Measurements from ENCODE around the gene REN.

The REN gene

DNA sequence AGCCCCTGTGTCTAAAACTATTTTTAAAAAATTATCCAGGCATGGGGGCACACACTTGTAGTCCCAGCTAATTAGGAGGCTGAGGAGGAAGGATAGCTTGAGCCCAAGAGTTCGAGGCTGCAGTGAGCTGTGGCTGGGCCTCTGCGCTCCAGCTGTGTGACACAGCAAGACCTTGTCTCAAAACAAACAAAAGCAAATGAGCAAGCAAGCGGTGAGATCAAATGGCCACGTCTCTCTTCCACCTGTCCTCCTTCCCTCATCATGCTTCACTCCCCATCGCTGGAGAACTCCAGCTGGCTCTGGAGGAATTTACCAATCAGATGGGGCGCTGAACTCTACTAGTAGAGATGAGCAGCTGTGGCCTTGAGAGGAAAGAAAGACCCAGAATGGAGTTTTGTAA lies 14.0 kb upstream of the REN start:
- TF ChIP-seq, protein P1, sequence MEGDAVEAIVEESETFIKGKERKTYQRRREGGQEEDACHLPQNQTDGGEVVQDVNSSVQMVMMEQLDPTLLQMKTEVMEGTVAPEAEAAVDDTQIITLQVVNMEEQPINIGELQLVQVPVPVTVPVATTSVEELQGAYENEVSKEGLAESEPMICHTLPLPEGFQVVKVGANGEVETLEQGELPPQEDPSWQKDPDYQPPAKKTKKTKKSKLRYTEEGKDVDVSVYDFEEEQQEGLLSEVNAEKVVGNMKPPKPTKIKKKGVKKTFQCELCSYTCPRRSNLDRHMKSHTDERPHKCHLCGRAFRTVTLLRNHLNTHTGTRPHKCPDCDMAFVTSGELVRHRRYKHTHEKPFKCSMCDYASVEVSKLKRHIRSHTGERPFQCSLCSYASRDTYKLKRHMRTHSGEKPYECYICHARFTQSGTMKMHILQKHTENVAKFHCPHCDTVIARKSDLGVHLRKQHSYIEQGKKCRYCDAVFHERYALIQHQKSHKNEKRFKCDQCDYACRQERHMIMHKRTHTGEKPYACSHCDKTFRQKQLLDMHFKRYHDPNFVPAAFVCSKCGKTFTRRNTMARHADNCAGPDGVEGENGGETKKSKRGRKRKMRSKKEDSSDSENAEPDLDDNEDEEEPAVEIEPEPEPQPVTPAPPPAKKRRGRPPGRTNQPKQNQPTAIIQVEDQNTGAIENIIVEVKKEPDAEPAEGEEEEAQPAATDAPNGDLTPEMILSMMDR (conservative IDR thresholded peaks at IDR 0.05; ENCODE audit: low read length) = no peak
- Histone ChIP-seq H2AFZ (ENCODE audit: low read length) (no peak overlapping the region), H3F3A (ENCODE audit: low read depth) (no peaks in the 10 kb centered on the region), H3K9me2 (replicated peaks; ENCODE audit: low read depth, low read length) (no peaks in the 10 kb centered on the region), H3K4me3 (ENCODE audit: low read length, poor library complexity, severe bottlenecking) (no peak overlapping the region), H3K27me3 (ENCODE audit: insufficient read depth, low read length, poor library complexity, severe bottlenecking) (no peaks in the 10 kb centered on the region), H3K36me3 (ENCODE audit: insufficient read depth, low read length) (no peaks in the 10 kb centered on the region), H4K20me1 (ENCODE audit: insufficient read depth, low read length, poor library complexity, severe bottlenecking) (no peaks in the 10 kb centered on the region), H3K9ac (ENCODE audit: low read depth, low read length, poor library complexity, severe bottlenecking) (no peak overlapping the region), H3K79me2 (ENCODE audit: insufficient read depth, low read length) (no peaks in the 10 kb centered on the region), H3K9me3 (ENCODE audit: insufficient read depth, low read depth, low read length) (no peaks in the 10 kb centered on the region), H3K4me1 (ENCODE audit: insufficient read depth, low read length, poor library complexity, severe bottlenecking) (peaks cover 7% of the 10 kb centered on the region), H3K4me2 (ENCODE audit: low read depth, low read length, poor library complexity, severe bottlenecking) (no peak overlapping the region)

DNA sequence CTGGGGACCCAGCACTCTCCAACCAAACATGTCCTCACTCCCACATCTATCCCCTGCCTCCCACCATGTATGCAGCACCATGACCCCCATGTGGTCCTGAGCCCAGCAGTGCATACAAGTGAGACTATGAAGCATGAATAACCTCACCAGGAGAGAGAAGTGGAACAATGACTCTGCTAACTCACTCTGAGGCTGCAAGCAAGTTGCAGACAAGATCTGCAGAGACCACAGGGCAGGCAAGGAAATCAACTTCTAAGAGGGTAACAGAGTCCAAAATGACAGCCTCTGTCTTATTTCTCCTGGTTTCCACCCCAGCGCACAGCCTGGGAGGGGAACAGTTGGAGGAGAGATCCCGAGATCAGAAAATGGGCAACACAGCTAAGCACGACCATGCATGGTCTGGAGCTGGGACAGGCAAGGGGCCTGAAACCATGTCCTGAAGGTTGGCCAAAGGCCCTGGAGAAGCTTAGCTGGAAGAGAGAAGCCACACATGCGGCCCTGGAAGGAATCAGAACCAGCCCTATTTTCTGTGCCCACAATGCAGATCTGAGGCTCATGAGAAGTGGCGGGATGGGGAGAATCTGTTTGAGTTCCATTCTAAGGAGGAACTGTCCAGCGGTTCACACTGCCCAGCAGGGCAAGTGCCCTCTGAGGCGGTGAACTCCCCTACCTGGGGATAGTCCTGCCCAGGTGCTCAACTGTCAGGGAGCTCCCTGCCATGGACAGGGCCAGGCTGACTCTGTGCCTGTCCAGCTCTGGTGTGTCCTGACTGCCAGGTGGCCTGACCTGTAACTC lies 12.5 kb upstream of the REN start:
- peaks cover 7% of the 10 kb centered on the region for H3K4me1 ChIP-seq (ENCODE audit: insufficient read depth, low read length, poor library complexity, severe bottlenecking)
- H3F3A ChIP-seq (ENCODE audit: low read depth) = no peaks in the 10 kb centered on the region
- no peaks in the 10 kb centered on the region for H3K79me2 ChIP-seq (ENCODE audit: insufficient read depth, low read length)
- H3K4me3 ChIP-seq (ENCODE audit: low read length, poor library complexity, severe bottlenecking) = no peak overlapping the region
- TF ChIP-seq, protein P1 (conservative IDR thresholded peaks at IDR 0.05; ENCODE audit: low read length) = no peak
- no peak for TF ChIP-seq EZH2phosphoT487 (IDR thresholded peaks at IDR 0.05; ENCODE audit: borderline replicate concordance)
- H2AFZ ChIP-seq (ENCODE audit: low read length) = no peak overlapping the region
- no peaks in the 10 kb centered on the region for H3K36me3 ChIP-seq (ENCODE audit: insufficient read depth, low read length)
- H3K9me2 ChIP-seq (replicated peaks; ENCODE audit: low read depth, low read length) = no peaks in the 10 kb centered on the region
- H3K9me3 ChIP-seq (ENCODE audit: insufficient read depth, low read depth, low read length) = no peaks in the 10 kb centered on the region
- H3K4me2 ChIP-seq (ENCODE audit: low read depth, low read length, poor library complexity, severe bottlenecking) = no peak overlapping the region
- H3K27me3 ChIP-seq (ENCODE audit: insufficient read depth, low read length, poor library complexity, severe bottlenecking) = no peaks in the 10 kb centered on the region
- no peaks in the 10 kb centered on the region for H4K20me1 ChIP-seq (ENCODE audit: insufficient read depth, low read length, poor library complexity, severe bottlenecking)
- no peak overlapping the region for H3K9ac ChIP-seq (ENCODE audit: low read depth, low read length, poor library complexity, severe bottlenecking)

DNA sequence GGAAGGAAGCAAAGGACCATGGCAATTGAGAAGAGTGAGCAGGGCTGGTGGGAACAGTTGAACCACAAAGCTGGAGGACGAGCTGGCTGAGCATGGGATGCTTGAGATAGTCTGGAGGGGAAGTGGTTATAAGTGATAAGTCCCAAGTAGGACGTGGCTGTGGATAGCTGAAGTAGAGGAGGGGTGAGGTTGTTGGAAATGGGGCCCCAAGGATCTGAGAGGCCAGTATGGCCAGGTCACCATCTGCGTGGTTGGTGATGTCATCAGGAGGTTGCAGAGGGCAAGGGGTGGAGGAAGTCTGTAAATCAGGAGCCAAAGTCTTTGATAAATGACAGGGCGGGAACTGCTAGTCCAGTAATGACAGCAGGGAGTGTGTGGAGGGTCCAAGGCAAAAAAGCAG lies 11.0 kb upstream of the REN start:
- Histone ChIP-seq H4K20me1 (ENCODE audit: insufficient read depth, low read length, poor library complexity, severe bottlenecking) (no peaks in the 10 kb centered on the region), H3K79me2 (ENCODE audit: insufficient read depth, low read length) (no peaks in the 10 kb centered on the region), H3K4me1 (ENCODE audit: insufficient read depth, low read length, poor library complexity, severe bottlenecking) (peaks cover 7% of the 10 kb centered on the region), H3K27me3 (ENCODE audit: insufficient read depth, low read length, poor library complexity, severe bottlenecking) (no peaks in the 10 kb centered on the region), H3K4me3 (ENCODE audit: low read length, poor library complexity, severe bottlenecking) (no peak overlapping the region), H3K9me2 (replicated peaks; ENCODE audit: low read depth, low read length) (no peaks in the 10 kb centered on the region), H3K36me3 (ENCODE audit: insufficient read depth, low read length) (no peaks in the 10 kb centered on the region), H2AFZ (ENCODE audit: low read length) (no peak overlapping the region), H3K9ac (ENCODE audit: low read depth, low read length, poor library complexity, severe bottlenecking) (no peak overlapping the region), H3K4me2 (ENCODE audit: low read depth, low read length, poor library complexity, severe bottlenecking) (no peak overlapping the region), H3F3A (ENCODE audit: low read depth) (no peaks in the 10 kb centered on the region), H3K9me3 (ENCODE audit: insufficient read depth, low read depth, low read length) (no peaks in the 10 kb centered on the region)
- TF ChIP-seq, protein P1 (conservative IDR thresholded peaks at IDR 0.05; ENCODE audit: low read length) = no peak
- no peak for TF ChIP-seq EZH2phosphoT487 (IDR thresholded peaks at IDR 0.05; ENCODE audit: borderline replicate concordance)

Data from Loucy (cell line).